ENCODE data around the gene EPB41L4B.

GRCh38 chr9:109278848-109279247 lies 42.0 kb downstream of the EPB41L4B start:
- TF ChIP-seq CTCF (IDR thresholded peaks at IDR 0.05) (no peak), POLR2A (IDR thresholded peaks at IDR 0.05) (no peak), POLR2AphosphoS5 (IDR thresholded peaks at IDR 0.05) (no peak)

Data from breast epithelium (tissue), 3 donors.